Ovary (tissue), 3 donors: ENCODE measurements around the gene GP1BB.

Experiments
- EP300 ChIP-seq: sonication (generic); formaldehyde crosslinking; IDR thresholded peaks from one replicate; pipeline ENCODE4 v1.6.1; 2017; ENCODE audit warnings: antibody characterized with exemption
- POLR2A ChIP-seq: fragments of 450-650 bp; IDR thresholded peaks from one replicate; pipeline ENCODE4 v1.6.1; 2017; ENCODE audit warnings: antibody characterized with exemption, mild to moderate bottlenecking, moderate library complexity
- TF ChIP-seq, protein P1 (sequence below), 3 donors: fragments of 450-650 bp in 2 of 3; fragments of 200-600 bp in 1 of 3; IDR thresholded peaks; one replicate each; pipeline versions ENCODE4 v1.5.1 to v1.8.0; 2016 to 2022; ENCODE audit warnings: antibody characterized with exemption in 3 of 3, mild to moderate bottlenecking in 1 of 3
- donor health status: DM: no; HTN: no; CAD: no.

DNA sequence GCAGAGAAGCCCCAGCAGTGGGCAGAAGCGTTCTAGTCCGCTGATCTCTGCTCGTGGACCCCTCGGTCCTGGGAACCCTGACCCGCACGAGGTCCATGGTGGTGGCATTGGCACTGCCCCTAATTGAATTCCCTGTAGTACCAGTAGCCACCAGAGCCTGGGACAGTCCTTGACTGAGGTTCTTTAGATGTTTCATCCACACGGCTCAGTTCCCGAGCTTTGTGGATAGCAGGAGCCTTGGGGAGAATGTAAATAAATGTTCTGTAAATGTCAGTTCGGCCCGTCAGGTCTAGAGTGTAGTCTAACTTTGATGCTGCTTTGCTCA lies 48.4 kb upstream of the GP1BB start:
- TF ChIP-seq POLR2A (no peak), EP300 (no peak)
- TF ChIP-seq, protein P1, sequence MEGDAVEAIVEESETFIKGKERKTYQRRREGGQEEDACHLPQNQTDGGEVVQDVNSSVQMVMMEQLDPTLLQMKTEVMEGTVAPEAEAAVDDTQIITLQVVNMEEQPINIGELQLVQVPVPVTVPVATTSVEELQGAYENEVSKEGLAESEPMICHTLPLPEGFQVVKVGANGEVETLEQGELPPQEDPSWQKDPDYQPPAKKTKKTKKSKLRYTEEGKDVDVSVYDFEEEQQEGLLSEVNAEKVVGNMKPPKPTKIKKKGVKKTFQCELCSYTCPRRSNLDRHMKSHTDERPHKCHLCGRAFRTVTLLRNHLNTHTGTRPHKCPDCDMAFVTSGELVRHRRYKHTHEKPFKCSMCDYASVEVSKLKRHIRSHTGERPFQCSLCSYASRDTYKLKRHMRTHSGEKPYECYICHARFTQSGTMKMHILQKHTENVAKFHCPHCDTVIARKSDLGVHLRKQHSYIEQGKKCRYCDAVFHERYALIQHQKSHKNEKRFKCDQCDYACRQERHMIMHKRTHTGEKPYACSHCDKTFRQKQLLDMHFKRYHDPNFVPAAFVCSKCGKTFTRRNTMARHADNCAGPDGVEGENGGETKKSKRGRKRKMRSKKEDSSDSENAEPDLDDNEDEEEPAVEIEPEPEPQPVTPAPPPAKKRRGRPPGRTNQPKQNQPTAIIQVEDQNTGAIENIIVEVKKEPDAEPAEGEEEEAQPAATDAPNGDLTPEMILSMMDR (IDR thresholded peaks at IDR 0.05), result no peak
